Measurements from ENCODE around the gene LRRC26. TPM values are rescaled to one million over a fixed set of nuclear protein-coding genes. Genes with fewer than 3 reads are reported as not detected.

The LRRC26 gene
- total and polyA plus RNA-seq, 2 experiments from 2014 or later: not detected

GRCh38 chr9:137173796-137174664 lies 4.2 kb upstream of the LRRC26 start:
- Histone ChIP-seq H4K20me1 (ENCODE audit: insufficient read depth) (no peaks in the 10 kb centered on the region), H3K4me2 (ENCODE audit: unreplicated experiment) (no peak overlapping the region), H3K4me3 (no peak overlapping the region), H3K27me3 (replicated peaks; ENCODE audit: insufficient read depth) (peaks cover 4% of the 10 kb centered on the region), H3K79me2 (ENCODE audit: insufficient read depth) (no peaks in the 10 kb centered on the region), H3K9me2 (ENCODE audit: insufficient read depth) (no peaks in the 10 kb centered on the region), H3K27ac (no peak overlapping the region), H3F3A (ENCODE audit: insufficient read depth) (peaks cover 4% of the 10 kb centered on the region; the same call in 1 of the 2 replicates), H3K36me3 (ENCODE audit: low read depth) (no peaks in the 10 kb centered on the region), H3K9ac (no peak overlapping the region), H3K9me3 (ENCODE audit: low read depth) (no peaks in the 10 kb centered on the region), H2AFZ (no peak overlapping the region), H3K4me1 (ENCODE audit: insufficient read depth) (no peaks in the 10 kb centered on the region)
- TF ChIP-seq EZH2phosphoT487 (IDR thresholded peaks at IDR 0.05; ENCODE audit: insufficient read depth, low read depth) (no peak), EZH2 (IDR thresholded peaks at IDR 0.05; ENCODE audit: insufficient read depth, poor library complexity, severe bottlenecking) (no peak)
- in situ Hi-C loops (cut with MboI): no loop called here
- peak; percentile 4 for DNase-seq
- WGBS, 2 experiments (ENCODE audit: low coverage in 1 of 2, low lambda C conversion rate in 2 of 2, missing lambda C conversion rate in 2 of 2): 73 to 74% methylated on average over 45 of the region's 45 CpGs

DNA sequence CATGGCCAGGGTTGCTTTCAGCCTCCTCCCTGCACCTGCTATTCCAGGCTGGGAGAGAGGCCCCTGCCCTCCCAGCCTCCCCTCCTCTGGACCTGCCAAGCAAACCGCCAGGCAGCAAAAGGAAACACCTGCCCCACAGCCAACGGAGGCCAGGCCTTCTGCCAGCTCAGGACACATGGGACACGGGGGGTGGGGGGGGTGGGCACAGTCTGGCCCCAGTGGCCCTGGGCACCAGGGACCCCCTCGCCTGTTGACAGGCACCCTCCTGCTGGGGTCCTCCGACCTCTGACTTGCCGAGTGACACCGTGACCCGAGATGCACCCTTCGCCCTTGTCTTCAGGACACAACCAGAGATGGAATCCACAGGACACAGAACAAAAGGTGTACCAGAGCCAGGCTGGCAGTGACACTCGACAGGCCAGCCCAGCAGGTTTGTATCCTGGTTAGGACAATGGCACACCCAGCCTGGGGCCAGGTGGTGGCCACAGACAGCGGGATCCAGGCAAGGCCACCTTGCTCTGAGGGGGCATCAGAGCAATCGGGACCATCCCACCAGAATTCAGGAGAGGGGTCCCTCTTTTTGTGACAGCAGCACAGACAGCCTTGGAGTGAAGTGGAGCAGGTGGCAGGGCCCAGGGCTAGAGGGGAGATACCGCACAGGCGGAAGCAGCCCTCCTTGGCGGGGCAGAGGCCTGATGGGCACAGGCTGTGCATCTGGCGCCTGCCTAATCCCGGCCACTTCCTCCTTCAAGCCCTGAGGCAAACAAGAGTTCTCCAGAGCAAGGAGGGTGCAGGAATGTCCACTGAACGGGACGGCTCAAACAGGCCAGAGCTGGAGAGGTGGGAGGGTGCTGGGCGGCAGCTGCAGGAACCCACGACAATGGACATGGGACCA lies 3.3 kb upstream of the LRRC26 start:
- in situ Hi-C loops (cut with MboI): no loop called here
- no peak overlapping the region for H3K4me2 ChIP-seq (ENCODE audit: unreplicated experiment)
- H3K9me3 ChIP-seq (ENCODE audit: low read depth): no peaks in the 10 kb centered on the region
- H3K79me2 ChIP-seq (ENCODE audit: insufficient read depth): no peaks in the 10 kb centered on the region
- H3K4me1 ChIP-seq (ENCODE audit: insufficient read depth): no peaks in the 10 kb centered on the region
- no peak overlapping the region for H2AFZ ChIP-seq
- no peak overlapping the region for H3K4me3 ChIP-seq
- H3K36me3 ChIP-seq (ENCODE audit: low read depth): no peaks in the 10 kb centered on the region
- 52 to 55% methylated on average over 20 to 21 of the region's 21 CpGs for WGBS, 2 experiments (ENCODE audit: low coverage in 1 of 2, low lambda C conversion rate in 2 of 2, missing lambda C conversion rate in 2 of 2)
- no peak for DNase-seq
- H3K27ac ChIP-seq: no peak overlapping the region
- no peaks in the 10 kb centered on the region for H3K9me2 ChIP-seq (ENCODE audit: insufficient read depth)
- no peak for TF ChIP-seq EZH2 (IDR thresholded peaks at IDR 0.05; ENCODE audit: insufficient read depth, poor library complexity, severe bottlenecking)
- no peak for TF ChIP-seq EZH2phosphoT487 (IDR thresholded peaks at IDR 0.05; ENCODE audit: insufficient read depth, low read depth)
- peaks cover 4% of the 10 kb centered on the region for H3K27me3 ChIP-seq (replicated peaks; ENCODE audit: insufficient read depth)
- H3K9ac ChIP-seq: no peak overlapping the region
- H4K20me1 ChIP-seq (ENCODE audit: insufficient read depth): no peaks in the 10 kb centered on the region
- peaks cover 4% of the 10 kb centered on the region; the same call in 1 of the 2 replicates for H3F3A ChIP-seq (ENCODE audit: insufficient read depth)

DNA sequence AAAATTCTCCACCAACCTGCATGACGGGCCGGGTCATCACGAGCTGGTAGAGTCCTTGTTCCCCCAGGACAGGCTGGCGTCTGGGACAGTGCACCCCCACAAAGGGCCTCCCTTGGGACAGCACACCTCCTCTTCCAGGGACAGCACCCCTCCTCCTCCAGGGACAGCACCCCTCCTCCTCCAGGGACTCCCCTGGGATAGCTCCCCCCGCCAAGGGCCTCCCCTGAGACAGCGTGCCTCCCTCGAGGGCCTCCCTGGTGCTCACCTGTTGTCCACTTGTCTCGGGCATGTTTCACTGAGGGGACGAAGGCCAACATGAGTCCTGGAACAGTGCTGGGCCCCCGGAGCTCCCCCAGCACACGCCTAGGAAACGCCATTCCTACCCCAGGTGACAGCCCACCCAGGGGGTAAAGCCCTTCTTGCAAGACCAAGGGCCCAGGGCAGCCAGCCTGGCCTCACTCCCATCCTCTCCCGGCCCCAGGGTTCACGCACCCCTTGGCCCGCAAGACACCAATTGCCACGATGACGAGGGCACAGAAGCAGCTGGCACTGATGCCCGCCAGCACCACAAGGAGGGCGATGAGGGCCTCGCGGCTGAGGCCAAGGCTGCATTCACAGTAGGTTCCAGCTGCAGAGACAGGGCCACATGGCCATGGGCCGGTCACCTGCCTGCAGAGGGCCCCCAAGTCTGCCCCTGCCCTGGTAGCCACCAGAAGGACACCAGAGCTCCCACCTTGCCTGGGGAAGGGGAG lies 1.5 kb upstream of the LRRC26 start:
- in situ Hi-C loops (cut with MboI): no loop called here
- Histone ChIP-seq H2AFZ (no peak overlapping the region), H3K36me3 (ENCODE audit: low read depth) (no peaks in the 10 kb centered on the region), H3K9me3 (ENCODE audit: low read depth) (no peaks in the 10 kb centered on the region), H3K79me2 (ENCODE audit: insufficient read depth) (no peaks in the 10 kb centered on the region), H3K27ac (no peak overlapping the region), H3K27me3 (replicated peaks; ENCODE audit: insufficient read depth) (peaks cover 19% of the 10 kb centered on the region), H3K9ac (no peak overlapping the region), H3F3A (ENCODE audit: insufficient read depth) (no peaks in the 10 kb centered on the region), H3K4me2 (ENCODE audit: unreplicated experiment) (no peak overlapping the region), H3K4me3 (no peak overlapping the region), H3K9me2 (ENCODE audit: insufficient read depth) (no peaks in the 10 kb centered on the region), H4K20me1 (ENCODE audit: insufficient read depth) (no peaks in the 10 kb centered on the region), H3K4me1 (ENCODE audit: insufficient read depth) (no peaks in the 10 kb centered on the region)
- WGBS, 2 experiments (ENCODE audit: low coverage in 1 of 2, low lambda C conversion rate in 2 of 2, missing lambda C conversion rate in 2 of 2): 66 to 69% methylated on average over 22 of the region's 22 CpGs
- DNase-seq: no peak
- TF ChIP-seq EZH2 (IDR thresholded peaks at IDR 0.05; ENCODE audit: insufficient read depth, poor library complexity, severe bottlenecking) (no peak), EZH2phosphoT487 (IDR thresholded peaks at IDR 0.05; ENCODE audit: insufficient read depth, low read depth) (no peak)

Data from GM23248 (cell line).